Upper lobe of left lung (tissue), 4 donors: ENCODE measurements around the gene CMSS1.

Experiments used
- EP300 ChIP-seq, 4 donors: sonication (generic); formaldehyde crosslinking; IDR thresholded peaks; one replicate each; pipeline ENCODE4 v1.5.1; 2017; ENCODE audit warnings: antibody characterized with exemption in 4 of 4, control low read depth in 2 of 4
- POLR2A ChIP-seq, 4 donors: fragments of 450-650 bp; IDR thresholded peaks; one replicate each; pipeline ENCODE4 v1.5.1; 2016 to 2017; ENCODE audit warnings: antibody characterized with exemption in 4 of 4, mild to moderate bottlenecking in 2 of 4
- POLR2AphosphoS5 ChIP-seq, 2 donors: sonication (generic); formaldehyde crosslinking; IDR thresholded peaks; one replicate each; pipeline ENCODE4 v1.5.1; 2017; ENCODE audit warnings: antibody characterized with exemption in 2 of 2
- TF ChIP-seq, protein P1 (sequence below), 6 experiments: fragments of 450-650 bp in 4 of 6; fragments of 200-600 bp in 2 of 6; sonication (generic) in 2 of 6; IDR thresholded peaks; one replicate each; pipeline ENCODE4 v1.5.1; 2016 to 2019; ENCODE audit warnings: antibody characterized with exemption in 6 of 6

DNA sequence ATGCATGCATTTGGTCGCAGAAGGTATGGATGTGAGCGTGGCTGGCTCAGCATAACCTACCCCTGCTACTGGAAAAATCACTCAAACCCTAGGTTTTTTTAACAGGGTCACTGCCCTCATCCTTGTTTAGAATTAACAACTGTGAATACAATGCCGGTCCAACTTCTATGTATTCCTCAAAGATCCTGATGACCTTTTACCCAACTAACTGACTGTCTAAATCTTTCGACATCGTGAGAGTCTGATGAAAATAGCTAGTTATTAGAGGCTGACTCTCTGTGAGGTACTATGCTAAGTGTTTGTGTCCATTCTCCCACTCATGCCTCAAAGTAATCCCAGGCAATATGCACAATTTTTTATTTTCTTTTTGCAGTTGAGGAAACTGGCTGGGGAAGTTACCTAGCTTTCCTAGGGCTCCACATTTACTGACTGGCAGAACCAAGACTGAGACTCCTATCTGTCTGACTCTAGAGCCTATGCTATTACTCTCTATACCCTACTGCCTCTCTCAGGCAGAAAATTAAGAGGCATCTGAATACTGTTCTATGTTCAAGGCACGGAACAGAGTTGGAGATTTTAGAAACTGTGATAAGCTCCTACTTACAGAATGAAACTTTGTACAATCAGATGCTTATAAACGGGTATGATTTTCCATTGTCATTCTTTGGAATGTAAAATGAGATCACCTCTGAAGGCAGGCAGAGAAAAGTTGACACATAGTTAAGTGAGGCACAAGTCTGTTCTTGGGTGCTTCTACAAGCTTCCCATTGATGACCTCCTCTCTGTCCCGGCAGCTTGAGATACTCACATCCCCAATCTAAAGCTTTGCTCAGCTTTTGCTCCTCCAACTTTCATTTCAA, 240.3 kb downstream of the CMSS1 start:
- TF ChIP-seq POLR2A (IDR thresholded peaks at IDR 0.05) (no peak), POLR2AphosphoS5 (IDR thresholded peaks at IDR 0.05) (no peak), EP300 (IDR thresholded peaks at IDR 0.05) (no peak)
- TF ChIP-seq, protein P1, sequence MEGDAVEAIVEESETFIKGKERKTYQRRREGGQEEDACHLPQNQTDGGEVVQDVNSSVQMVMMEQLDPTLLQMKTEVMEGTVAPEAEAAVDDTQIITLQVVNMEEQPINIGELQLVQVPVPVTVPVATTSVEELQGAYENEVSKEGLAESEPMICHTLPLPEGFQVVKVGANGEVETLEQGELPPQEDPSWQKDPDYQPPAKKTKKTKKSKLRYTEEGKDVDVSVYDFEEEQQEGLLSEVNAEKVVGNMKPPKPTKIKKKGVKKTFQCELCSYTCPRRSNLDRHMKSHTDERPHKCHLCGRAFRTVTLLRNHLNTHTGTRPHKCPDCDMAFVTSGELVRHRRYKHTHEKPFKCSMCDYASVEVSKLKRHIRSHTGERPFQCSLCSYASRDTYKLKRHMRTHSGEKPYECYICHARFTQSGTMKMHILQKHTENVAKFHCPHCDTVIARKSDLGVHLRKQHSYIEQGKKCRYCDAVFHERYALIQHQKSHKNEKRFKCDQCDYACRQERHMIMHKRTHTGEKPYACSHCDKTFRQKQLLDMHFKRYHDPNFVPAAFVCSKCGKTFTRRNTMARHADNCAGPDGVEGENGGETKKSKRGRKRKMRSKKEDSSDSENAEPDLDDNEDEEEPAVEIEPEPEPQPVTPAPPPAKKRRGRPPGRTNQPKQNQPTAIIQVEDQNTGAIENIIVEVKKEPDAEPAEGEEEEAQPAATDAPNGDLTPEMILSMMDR (IDR thresholded peaks at IDR 0.05) = no peak
